Left ventricle myocardium superior (tissue), 1 donor: ENCODE results near the gene PRPF38B. TPM values are rescaled to one million over a fixed set of nuclear protein-coding genes. Genes with fewer than 3 reads are reported as not detected.

ENCODE experiments used
- ATAC-seq: fragments of 200-7000 bp; cut with Tn5 transposase; one replicate; pipeline ENCODE4 v1.9.1; 2020; ENCODE audit warnings: mild to moderate bottlenecking, moderate library complexity
- DNase-seq: peaks from one replicate; pipeline ENCODE4 v3.0.0-alpha.2; 2020
- intact Hi-C: fragments of 100-400 bp; cut with micrococcal nuclease; formaldehyde crosslinking; loops from one replicate; pipeline ENCODE4 v1.11.0; 2022
- total RNA-seq: library from RNA; stranded (reverse); fragmentation: NEBNext Ultra II Directional; extraction: Animal tissue kit (Norgen Biotek cat#: 25700); gene quantifications from one replicate; pipeline ENCODE4 v1.2.1, GENCODE V29; 2021
- donor health status: DM: no; HTN: yes; CAD: no; lungs with severe emphysema.

PRPF38B gene
- total RNA-seq, 1 donor from 2014 or later, result 20.8 TPM

GRCh38 chr1:108712606-108713150 is 20.6 kb downstream of the PRPF38B start, which contains the start of gene FNDC7:
Gene FNDC7, plus strand, starts transcription at chr1:108712908. Its CDS starts 26 bp downstream, at chr1:108712934.
- no peak for DNase-seq
- ATAC-seq, result no peak
- intact Hi-C loops, result no loop called here

DNA sequence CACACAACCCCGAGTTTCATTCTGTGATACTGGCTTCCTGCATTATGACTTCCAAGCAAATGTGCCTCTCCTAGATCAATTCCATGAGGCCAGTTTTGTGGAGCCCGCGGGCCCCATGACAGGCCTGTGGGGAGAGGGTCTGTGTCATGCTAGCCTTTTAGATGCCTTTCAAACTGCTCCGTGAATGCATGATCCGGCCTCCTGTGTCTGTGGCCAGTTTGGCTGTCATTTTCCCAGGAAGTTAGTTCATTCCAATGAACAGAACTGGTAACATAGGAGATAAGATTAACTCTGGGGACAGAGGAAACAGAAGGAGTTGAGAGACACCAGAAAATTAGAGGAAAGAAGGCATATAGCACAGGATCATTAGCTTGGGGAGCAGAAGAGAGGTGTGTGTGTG is 23.8 kb downstream of the PRPF38B start:
- no peak for DNase-seq
- intact Hi-C loops, result no loop called here
- ATAC-seq, result peak; percentile 33

GRCh38 chr1:108716437-108717230 is 24.5 kb downstream of the PRPF38B start:
- ATAC-seq, result no peak
- no peak for DNase-seq
- intact Hi-C loops, result no loop called here

DNA sequence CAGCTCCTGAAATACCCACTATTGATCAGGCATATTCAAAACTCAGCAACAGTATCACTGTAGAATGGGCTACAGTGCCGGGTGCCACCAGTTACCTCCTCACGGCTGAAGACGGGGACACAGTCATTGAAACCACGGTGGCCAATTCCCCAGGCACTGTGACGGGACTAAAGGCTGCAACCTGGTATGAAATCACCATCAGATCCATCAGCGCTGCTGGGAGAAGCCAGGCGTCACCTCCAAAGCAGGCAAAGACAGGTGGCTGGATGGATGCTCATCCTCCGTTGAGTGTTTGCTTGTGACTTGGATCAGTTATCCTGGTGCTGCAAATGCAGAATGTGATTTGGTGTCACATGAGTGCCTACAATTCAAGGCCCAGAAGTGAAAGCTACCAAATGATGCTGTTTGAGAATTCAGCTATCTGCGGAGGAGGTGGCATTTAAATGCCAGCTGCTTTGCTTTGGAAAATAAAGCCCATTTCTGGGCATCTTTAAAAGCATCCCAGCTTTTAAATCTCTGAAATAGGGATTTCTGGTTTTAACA is 25.7 kb downstream of the PRPF38B start:
- ATAC-seq (no peak), DNase-seq (no peak)
- intact Hi-C loops, result no loop called here

DNA sequence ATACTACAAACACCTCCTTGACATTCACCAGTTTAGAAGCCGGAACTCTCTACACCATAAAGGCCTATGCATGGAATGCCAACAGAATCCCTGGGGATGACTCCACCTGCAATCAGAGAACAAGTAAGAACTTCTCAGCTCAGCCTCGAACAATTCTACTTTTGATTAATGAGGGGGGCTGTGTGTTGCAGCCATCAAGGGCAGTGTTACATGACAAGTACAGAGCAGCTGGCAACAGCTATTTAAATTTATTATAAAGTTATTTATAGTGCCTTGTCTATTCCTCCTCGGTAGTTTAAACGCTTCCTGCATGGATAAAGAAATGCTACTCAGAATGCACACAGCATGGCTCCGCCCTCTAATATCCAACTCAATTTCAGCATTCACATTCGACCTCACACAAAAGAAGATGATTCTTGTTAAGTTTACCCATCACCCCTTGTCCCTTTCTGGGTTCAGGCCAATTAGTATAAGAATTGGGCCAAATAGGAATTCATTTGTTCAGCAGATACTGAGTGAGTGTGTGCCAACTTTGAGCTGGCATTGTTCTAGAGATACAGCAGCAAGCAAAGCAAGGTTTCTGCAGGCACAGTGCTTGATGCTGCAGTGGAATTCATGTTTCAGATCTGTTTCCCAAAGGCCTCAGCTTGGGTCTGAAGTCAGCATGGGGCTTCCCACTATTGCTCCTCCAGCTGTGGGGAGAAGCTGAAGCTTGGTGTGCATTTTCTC is 27.0 kb downstream of the PRPF38B start:
- DNase-seq (no peak), ATAC-seq (peak; percentile 23)
- intact Hi-C loops, result no loop called here

- ATAC-seq (peak; percentile 28), DNase-seq (no peak)
- intact Hi-C loops, result no loop called here
Measured at GRCh38 chr1:108719656-108720435, 27.7 kb downstream of the PRPF38B start.

- no peak for DNase-seq
- ATAC-seq, result no peak
- intact Hi-C loops, result no loop called here
Measured at GRCh38 chr1:108722292-108722691, 30.2 kb downstream of the PRPF38B start.

GRCh38 chr1:108725906-108726305 is 33.8 kb downstream of the PRPF38B start:
- ATAC-seq (no peak), DNase-seq (no peak)
- intact Hi-C loops, result no loop called here

DNA sequence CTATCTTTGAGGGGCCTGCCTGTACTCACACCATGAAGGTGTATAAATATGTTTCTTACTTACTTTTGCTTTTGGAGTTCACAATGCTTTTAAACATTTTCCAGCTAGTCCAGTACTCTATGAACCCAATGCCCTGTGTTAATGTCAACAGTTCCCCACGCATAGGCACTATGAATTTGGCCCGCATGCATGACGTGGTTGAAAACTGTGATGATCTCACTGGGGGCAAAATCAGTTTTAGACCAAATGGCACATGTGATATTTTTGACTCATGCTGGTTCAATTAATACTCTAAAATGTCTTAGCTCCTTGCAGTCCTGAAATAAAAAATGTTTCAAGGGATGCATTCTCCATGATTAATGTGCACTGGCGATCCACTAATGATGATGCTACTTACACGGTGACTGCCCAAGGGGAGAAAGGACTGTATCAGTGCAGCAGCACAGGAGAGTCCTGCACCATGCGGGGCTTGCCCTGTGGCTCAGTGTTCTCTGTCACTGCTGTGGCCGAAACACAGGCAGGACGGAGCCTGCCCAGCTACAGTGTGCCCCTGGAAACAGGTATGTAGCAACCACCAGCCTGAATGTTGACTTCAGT is 36.3 kb downstream of the PRPF38B start:
- no peak for DNase-seq
- intact Hi-C loops, result no loop called here
- no peak for ATAC-seq

GRCh38 chr1:108729481-108729880 is 37.4 kb downstream of the PRPF38B start:
- intact Hi-C loops, result no loop called here
- DNase-seq, result no peak
- ATAC-seq, result no peak

DNA sequence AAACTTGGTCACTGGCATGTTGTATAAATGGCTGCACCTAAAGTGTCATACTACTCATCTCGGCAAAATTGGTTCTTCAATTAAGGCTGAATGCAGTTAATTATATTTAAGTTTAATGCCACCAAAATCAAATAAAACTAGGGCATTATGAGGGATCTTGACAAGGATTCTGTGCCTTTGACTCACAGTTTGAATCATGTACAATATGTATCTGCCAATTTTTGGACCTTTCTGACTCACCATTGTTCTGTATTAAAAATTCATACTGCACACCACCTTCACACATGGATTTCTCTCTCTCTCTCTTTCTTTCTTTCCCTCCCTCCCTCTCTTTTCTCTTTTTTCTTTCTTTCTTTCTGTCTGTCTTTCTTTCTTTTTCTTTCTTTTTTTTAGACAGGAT is 40.3 kb downstream of the PRPF38B start:
- no peak for DNase-seq
- no peak for ATAC-seq
- intact Hi-C loops, result no loop called here

DNA sequence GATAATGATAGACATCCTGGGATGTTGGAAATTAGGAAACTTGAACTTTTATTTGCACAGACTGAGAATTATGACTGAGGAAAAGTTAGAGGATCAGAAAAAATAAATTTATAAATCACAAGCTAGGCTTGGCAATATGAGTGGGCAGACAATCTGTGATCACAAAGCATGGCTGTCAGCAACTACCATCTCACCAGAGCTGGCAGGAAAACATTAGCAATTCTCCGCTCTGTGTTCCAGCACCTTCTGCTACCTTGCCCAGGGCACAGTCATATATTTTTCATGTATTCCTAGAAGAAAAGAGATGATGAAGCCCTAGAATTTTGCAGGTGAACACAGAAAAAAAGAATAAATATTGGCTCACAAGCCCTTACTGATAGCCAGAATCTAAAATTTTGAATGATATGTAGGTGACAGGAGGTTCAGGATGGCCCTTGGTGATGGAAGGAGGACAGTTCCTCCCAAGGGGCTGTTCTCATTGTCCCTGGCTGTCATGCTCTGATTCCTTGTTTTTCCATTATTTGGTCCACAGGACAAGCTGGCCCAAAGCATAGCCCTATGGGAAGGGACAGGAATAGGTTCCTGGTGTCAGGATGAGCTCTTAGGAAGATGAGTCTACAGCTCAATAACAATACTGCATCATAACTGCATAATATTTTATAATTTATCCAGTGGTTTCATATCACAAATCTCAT is 42.2 kb downstream of the PRPF38B start:
- ATAC-seq (no peak), DNase-seq (no peak)
- intact Hi-C loops, result no loop called here

- ATAC-seq (no peak), DNase-seq (no peak)
- intact Hi-C loops, result no loop called here
Measured at GRCh38 chr1:108742253-108742652, 50.1 kb downstream of the PRPF38B start.

- ATAC-seq, result no peak
- intact Hi-C loops, result no loop called here
Measured at GRCh38 chr1:108745980-108746381, 53.9 kb downstream of the PRPF38B start.

DNA sequence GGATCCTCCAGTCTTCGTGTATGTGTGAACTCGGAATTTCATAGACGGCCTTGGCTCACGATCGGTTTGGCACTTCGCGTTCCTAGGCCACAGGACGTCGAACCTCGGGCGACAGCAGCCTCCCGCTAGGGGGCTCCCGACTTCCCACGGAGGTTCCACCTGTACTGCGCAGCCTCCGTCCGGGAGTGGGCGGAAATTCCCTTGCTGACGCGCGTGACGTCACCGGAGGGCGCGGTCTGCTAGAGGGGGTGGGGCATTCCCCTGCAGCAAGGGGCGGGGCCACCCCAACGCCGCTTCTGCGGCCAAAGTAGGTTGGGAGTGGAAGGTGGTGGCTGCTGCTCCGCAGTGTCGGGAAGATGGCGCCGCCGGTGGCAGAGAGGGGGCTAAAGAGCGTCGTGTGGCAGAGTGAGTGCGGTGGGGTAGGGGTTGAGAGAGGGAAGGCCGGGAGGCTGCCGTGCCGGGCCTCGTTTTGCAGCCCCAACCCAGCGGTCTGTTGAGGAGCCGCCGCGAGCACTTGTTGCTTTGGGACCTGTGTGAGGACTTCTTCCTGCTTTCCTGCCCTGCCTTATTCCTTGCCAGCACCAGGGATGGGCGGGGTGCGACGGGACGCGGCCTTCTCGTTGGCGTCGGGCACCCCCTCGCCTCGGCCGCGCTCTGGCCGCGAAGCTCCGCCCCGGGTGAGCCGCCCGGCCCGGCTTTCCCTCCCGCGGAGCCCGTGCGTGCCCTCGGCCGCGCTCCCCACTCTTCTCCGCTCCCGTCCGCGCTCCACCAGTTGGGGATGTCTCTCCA is 54.5 kb downstream of the PRPF38B start, which contains the start of gene STXBP3:
TSS of gene STXBP3 (plus strand) at position 293 of the 789 bp plus-strand sequence. CDS start at position 357, 64 bp downstream.
- peak; percentile 96 for ATAC-seq
- intact Hi-C loops, result no loop called here

More at GRCh38 chr1:108745980-108746381, 53.9 kb downstream of the PRPF38B start:
- no peak for DNase-seq

GRCh38 chr1:108747171-108747850 is 55.2 kb downstream of the PRPF38B start:
- peak; percentile 84 for ATAC-seq
- peak; percentile 71 for DNase-seq
- intact Hi-C loops, result no loop called here

More for the DNA sequence above, 54.5 kb downstream of the PRPF38B start, which contains the start of gene STXBP3:
- DNase-seq, result peak; percentile 100

DNA sequence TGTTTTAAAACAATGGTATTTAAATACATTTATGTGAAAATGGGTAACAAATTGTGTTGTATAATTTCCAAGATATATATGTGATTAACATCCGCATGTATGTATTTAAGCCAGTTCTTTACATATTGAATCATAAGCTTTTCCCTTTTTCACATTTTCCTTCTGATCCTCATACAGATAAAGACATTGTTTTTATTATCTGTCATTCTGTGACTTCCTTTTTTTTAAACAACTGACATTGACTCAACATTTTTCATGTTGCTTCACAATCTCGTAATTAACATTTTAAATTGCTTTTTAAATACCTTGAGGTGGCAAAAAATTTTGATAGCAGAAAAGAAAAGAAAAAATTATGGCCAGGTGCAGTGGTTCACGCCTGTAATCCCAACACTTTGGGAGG is 55.8 kb downstream of the PRPF38B start:
- DNase-seq (no peak), ATAC-seq (no peak)
- intact Hi-C loops, result no loop called here
